SH-SY5Y (cell line): ENCODE measurements around the gene POU4F1.

ENCODE experiments used
- GATA2 ChIP-seq: IDR thresholded peaks from 2 replicates; pipeline ENCODE4 v1.6.1; 2011; ENCODE audit warnings: mild to moderate bottlenecking, low read depth, low read length
- GATA3 ChIP-seq: IDR thresholded peaks from 2 replicates; pipeline ENCODE4 v1.6.1; 2011; ENCODE audit warnings: low read depth, mild to moderate bottlenecking, low read length, moderate library complexity

Gene POU4F1

DNA sequence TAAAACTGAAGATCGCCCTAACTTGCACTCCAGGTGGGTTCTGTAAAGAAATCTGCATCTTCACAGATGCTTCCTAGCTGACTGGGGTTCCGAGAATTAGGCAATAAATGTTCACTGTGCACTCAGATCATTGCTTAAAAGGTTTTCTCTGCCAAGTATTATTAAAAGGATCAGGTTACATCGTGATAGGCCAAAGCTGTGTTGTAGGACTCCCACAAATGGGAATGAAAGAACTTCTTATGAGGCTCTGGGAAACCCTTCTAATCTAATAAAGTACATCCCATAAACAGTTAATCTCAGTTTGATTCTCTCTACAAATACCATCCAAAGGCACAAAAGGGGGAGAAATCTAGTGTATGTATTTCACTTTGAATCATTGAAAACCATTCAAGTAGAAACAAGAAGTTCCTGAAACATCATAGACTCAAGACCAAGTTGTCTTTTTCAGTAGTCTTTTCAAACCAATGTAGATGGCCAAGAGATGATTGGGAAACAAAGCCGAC is 7.1 kb upstream of the POU4F1 start:
- TF ChIP-seq GATA2 (no peak), GATA3 (no peak)

DNA sequence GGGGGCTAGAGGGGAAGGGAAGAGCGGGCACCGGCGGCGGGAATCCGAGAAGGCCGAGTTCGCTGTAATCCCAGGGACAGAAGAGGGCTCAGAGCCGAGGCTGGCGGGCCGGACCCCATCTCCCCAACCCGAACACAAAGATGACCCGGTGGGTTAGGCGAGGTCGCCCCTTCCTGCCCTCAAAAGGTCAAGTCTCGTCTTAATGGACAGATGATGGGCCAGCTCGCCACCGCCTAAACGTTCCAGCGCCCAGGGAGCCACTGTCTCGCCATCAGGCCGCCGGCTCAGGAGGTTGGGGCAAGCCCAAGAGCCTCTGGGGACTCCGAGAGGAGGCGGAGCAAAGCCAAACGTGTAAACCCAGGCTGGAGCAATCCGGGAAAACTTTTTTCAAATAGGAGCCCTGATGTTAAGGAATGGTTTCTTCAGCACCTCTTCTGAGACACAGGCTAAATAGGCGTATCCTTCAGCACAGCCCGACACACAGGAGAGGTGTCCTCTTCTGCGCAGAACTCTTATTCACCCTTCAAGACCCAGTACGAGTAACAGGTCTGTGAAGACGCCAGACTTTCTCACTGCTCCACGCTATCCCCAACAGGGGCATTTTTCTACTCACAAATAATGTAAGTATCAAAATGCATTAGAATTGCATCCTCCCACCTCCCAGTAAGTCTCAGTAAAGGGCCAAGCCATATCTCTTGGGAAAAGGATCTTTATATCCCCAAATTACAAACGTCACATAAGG is 6.3 kb upstream of the POU4F1 start:
- no peak for TF ChIP-seq GATA2
- no peak for TF ChIP-seq GATA3

DNA sequence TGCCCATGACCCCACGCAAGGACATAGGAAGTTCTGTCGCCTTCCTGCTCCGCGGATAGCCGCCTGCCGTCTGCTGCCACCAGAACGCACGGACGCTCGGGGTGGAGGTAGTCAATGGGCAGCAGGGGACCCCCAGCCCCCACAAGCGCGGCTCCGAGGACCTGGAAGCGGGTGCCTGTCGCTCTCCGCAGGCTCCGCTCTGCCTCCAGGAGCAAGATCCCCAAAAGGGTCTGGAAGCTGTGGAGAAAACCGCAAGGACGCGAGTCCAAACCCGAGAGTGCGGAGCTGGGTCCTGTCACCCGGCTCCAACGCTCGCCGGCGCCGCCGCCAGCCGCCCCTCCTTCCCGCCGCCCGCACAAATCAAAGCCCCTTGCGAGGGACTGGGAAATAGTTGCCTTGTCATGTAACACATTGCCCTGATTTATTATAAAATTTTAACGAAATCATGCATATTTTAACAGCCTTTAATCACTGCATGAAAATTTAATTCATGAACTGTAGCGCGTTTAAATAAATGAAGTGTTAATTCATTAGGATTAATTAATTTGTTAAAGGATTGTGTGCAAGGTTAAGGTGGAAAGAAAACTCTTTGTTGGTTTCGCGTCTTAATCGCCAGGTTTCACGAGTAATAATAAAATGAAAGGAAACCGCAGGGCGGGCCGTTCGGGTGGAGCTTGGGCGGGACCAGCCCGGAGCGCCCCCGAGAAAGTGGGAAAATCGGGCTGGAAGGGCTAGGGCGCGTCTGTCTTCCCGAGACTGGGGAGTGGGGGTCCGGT is 5.5 kb upstream of the POU4F1 start:
- TF ChIP-seq GATA3 (no peak), GATA2 (no peak)

DNA sequence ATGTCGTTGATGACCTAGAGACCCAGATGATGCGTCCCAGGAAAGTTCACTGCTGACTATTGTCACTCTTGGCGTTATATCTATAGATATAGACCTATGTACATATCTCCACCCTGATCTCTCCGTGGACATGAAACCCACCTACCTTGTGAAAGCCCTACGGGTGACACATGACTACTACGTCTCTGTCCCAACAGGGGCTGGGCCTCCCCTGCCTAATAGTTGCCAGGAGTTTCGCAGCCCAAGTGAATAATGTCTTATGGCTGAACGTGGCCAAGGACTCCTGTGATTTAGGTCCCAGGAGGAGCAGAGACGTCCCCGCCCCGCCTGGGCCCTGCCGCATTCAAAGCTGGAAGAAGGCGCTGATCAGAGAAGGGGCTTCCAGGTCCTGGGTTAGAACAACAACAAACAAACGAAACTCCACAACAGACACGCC is 4.9 kb upstream of the POU4F1 start:
- no peak for TF ChIP-seq GATA3
- no peak for TF ChIP-seq GATA2

DNA sequence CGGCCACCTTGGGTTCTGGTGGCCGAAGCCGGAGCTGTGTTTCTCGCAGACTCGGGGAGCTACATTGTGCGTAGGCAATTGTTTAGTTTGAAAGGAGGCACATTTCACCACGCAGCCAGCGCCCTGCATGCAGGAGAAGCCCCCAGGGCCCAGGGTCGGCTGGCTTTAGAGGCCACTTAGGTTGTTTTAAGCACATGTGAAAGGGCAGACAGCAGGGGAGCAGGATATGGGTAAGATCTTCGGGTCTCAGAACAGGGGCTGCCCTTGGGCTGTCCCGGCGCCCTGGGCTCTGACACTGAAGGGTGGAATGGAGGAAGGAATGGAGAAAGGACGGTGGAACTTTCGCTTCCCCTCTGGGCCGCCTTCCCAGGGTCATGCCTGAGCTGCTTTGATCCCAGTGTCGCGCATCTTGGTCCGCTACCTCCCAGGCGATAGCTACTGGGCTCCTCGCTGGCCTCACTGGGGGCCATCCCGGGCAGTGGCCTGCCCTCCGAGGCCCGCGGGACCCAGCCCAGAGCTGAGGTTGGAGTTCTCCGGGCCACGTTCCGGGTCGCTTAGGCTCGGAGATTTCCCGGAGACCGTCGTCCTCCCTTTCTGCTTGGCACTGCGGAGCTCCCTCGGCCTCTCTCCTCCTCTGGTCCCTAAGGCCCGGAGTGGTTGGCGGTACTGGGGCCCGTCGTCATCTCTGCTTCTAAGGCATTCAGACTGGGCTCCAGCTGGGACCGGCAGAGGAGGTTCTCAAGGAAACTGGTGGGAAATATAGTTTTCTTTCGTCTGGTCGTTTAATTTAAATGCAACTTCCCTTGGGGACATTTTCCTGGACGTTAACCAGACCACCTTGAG is 4.3 kb upstream of the POU4F1 start:
- no peak for TF ChIP-seq GATA2
- no peak for TF ChIP-seq GATA3

DNA sequence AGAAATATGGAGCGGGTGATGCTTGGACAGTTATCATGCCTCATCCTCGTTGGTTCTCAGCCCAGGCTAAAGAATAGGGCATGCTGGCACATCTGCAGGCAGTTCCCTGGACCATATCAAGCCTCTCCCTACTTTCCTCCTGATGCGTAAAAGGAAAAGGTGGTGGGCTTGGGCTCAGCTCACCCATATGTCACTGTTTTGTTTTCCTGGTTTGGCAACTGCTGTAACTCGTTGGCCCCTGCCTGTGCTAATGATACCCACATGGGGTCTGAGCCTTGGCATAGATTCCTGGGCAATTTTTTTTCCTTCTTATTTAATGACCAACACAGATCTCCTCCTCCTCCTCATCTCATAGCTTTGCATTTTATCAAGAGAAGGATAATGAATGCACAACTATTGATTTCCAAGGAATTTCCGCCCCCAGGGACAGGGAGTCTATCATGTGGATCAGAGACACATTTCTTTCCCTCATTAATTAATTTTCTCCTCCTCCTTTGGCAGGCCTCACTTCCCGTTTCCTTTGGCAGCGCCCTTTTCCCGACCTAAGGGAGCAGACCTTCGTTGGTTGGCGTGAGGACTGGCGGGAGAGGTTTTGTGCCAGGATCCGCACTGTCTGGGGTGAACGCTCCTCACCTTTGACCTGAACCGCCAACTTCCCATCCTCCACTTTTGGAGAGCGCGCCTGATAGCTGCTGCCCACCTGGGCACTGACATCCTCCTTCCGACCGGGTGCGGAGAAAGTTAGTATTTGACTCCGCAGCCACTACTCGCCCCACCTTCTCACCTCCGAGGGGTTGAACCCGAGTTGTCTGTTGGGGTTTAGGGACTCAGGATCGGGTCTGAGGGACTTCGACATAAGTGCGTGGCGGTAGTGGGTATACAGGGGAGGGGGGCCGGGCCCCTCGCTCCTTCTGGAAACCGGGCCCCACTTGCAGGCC is 3.4 kb upstream of the POU4F1 start:
- no peak for TF ChIP-seq GATA3
- no peak for TF ChIP-seq GATA2

DNA sequence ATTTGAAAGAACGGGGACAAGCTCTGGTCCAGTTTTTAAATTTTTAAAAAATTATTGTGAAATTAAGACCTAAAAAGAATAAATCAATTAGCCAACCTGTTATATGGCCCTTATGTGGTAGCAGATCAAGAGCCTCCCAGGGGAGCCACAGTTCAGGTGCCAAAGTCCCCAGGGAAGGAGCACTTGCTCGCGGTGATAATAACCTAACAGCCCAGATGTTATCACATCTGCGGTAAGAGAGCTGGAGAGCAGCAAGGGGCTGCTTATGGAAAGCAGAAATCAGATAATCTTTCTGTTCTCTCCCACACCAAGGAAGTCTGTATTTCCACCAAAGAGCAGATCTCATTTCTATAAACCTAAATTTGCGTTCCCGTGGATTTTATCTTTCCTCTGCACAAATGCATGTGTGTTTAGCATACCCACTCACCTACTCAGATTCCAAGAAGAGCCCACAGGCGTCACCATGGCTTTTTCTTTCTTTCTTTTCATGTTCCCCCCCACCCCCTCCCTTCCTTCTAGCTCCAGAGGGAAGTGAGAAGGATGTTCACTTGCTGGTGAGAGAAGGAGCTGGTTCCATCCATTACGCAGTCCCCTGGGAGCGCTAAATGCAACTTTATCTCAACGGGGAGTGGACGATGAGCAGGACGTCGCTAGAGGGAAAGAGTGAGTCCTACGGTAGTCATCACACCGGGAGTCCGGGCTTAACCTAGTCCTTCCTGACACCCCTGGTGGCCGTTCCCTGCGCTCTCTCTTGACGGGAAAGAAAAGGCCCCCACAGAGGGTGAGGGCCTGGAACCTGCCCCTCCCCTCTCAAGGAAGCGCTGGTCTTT is 1.6 kb upstream of the POU4F1 start:
- TF ChIP-seq GATA3 (no peak), GATA2 (peak; percentile 72)

DNA sequence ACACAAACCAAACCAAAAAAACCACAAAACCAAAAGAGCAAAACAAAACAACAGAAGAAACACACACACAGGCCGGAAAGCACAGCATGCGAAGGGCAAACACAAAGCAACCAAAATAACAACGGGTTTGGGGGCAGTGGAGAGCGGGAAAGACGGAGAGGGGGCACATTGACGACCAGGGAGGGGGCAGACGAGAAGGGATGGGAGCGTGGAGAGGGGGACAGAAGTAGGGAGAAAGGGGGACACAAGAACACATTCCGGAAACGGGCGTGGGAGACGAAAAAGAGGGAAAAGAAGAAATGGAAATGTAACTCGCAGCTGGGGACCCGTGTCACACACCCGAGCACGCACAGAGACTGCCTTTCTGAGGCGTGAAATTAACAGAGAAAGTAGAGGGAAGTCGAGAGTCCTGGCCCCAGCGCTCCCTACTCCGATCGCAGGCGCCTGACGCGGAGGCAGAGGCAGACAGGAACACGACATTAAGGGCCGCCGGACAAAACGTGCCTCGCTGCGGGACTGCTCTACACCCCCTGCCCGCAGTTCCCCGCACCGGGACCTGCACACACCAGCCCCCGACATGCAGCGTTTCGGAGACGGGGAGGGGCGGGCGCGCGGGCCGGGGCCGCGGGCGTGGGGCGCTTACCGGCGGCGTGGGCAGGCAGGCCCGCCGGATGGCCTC is 652 bp downstream of the POU4F1 start:
- TF ChIP-seq GATA2 (no peak), GATA3 (no peak)

DNA sequence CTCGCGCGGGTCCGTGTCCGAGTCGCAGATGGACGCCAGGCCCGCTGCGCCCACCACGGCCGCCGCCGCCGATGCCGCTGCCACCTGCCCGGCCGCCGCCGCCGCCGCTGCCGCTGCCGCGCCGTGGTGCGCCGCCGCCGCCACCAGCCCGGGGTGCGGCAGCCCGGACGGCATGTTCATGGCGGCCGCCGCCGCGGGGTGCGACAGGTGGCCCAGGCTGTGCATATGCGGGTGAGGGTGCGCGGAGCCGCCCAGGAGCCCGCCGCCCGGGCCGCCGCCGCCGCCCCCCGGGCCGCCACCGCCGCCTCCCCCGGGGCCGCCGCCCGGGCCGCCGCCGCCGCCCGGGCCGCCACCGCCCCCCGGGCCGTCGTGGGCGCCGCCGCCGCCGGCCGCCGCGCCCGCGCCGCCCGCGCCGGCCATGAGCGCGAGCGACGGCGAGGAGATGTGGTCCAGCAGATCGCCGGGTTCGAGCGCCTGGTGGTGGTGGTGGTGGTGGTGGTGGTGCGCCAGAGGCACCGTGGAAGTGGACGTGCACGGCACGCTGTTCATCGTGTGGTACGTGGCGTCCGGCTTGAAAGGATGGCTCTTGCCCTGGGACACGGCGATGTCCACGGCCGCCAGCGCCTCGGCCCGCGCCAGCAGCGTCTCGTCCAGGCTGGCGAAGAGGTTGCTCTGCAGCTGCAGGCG is 1.3 kb downstream of the POU4F1 start:
- TF ChIP-seq GATA3 (no peak), GATA2 (no peak)

DNA sequence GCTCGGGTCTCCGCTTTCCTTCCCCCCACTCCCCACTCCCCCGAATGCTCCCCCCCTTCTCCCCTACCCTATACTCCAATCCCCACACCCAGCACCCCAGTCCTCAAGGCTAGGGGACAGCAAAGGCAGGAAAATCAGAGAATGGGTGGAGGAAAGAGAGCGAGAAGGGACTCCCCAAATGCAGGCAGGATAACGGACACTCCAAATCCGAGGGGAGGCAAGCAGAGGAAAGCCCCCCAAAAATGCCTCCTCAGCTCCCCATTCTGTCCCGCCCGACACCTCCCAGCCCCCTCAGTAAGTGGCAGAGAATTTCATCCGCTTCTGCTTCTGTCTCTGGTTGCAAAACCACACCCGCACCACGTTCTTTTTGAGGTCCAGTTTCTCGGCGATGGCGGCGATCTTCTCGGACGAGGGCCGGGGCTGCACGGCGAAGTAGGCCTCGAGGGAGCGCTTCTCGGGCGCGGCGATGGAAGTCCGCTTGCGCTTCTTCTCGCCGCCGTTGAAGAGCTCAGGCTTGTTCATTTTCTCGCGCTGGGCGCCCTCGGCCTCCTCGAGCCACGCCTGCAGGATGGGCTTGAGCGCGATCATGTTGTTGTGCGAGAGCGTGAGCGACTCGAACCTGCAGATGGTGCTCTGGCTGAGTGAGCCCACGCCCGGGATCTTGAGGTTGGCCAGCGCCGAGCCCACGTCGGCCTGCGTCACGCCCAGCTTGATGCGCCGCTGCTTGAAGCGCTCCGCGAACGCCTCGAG is 2.1 kb downstream of the POU4F1 start:
- TF ChIP-seq GATA3 (no peak), GATA2 (no peak)
